NCI-H526 (cell line): ENCODE data around the gene LCE5A.
A peak's percentile ranks its signal among the peaks of the same experiment; 100 is the strongest.
"Not testable (repeated sequence)": the region's sequence is repeated elsewhere in the genome, so short reads cannot be mapped to it uniquely, and the experiment has no call there.

Experiments used
- DNase-seq, 2 experiments: peaks; one replicate each; lab custom pipeline; 2025; lab: John Stamatoyannopoulos, UW

The LCE5A gene

DNA sequence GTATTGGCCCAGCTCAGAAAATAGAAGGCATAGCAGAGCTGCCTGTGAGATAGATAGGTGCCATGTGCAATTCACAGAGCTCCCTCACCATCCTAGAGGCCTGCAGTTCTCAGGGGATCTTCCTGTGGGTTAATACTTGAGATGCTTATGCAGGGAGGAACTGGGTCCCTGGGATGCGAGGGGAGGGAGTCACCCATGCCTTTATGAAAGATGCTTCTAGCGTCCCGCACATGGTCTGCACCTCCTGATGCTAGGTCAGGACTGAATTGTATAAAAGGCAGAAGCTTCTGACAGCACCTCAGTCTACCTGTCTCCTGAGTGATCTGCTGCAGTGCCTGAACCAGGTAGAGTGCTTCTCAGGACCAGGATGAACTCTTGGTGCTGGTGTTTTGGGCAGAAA lies at the start of gene LCE5A:
Gene LCE5A (plus strand): TSS at position 301 of the 400 bp plus-strand sequence. CDS start 732 bp downstream, outside the sequence.
- no peak for DNase-seq

DNA sequence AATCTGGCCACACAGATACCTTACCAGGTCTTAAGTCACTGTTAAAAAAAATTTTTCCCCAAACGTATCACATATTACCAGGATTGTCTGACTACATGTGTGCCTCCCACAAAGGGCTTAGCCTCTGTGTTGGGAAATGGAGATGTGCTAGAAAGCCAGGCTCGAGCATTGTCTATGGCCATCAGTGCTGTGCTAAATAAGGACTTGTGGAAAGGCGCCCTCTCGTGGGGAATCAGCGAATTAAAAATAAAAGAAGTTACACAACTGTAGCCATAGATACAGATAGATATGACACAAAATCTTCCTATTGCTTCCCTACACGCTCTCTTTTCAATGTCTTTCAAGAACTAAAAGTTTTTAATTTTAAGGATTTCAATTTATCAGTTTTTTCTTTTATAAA lies 49.1 kb upstream of the LCE5A start:
- DNase-seq, result peak; percentile 48 to 84

- no peak for DNase-seq
These were observed 48.0 kb upstream of the LCE5A start for GRCh38 chr1:152462636-152463035.

DNA sequence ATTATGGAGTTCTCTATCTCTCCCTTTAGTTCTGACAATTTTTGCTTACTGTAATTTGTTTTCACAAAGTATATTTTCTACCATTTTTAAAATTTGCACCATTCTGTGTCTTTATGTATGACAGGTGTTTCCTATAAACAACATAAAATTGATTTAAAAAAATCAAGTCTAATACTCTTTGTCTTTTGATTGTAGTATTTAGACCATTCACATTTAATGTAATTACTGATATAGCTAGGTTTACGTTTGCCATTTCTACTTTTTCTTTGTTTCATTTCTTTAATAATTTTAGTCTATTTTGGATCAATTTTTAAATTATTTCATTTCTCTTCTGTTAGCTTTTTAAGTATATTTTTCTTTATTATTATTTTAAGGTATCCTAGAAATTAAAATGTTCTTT lies 44.4 kb upstream of the LCE5A start:
- DNase-seq, result no peak

- no peak for DNase-seq
These were observed 36.6 kb upstream of the LCE5A start for GRCh38 chr1:152473887-152474537.

GRCh38 chr1:152479792-152480595 lies 30.6 kb upstream of the LCE5A start:
- DNase-seq, result peak; percentile 17 to 78

DNA sequence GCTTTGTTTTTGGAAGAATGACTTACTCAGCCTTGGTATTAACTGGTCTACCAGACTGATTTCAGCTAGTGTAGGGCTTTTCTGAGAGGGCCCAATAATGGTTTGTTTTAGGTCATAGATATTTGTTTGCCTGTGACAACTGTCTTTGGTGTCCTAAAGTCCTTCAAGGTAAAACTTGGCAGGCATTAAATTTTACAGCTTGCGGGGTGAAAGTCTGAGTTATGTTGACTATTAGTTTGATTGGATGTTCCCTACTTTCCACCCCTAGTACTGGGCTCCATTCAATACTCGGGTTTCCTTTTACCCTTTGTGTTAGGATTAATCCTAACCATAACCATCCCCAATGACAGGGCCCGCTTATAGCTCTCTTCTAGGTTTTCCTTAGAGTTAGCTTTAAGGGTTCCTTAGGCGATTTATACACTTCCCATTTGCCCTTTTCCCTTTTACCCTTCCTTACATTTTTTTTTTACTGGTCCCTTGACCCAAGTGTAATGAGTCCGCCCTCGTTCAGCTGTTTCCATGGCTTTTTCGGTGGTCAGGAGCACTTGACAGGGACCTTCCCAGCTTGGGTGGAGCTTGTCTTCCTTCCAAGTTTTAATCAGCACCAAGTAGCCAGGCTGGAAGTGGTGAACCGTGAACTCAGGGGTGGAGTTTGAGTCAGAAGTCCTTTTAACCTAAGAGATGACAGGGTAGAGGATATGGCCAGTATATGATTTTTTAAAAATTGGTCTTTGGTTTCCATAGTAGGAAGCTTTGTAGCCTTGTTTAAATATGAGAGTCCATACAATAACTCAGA lies 28.5 kb upstream of the LCE5A start:
- DNase-seq, result no peak

- peak in 1 of 2 experiments; percentile 45 for DNase-seq
These were observed 24.1 kb upstream of the LCE5A start for GRCh38 chr1:152486400-152487006.

- DNase-seq, result no peak
These were observed 22.7 kb upstream of the LCE5A start for GRCh38 chr1:152487871-152488270.

- DNase-seq, result not testable (repeated sequence)
These were observed 19.1 kb upstream of the LCE5A start for GRCh38 chr1:152491537-152491936.

GRCh38 chr1:152495066-152495675 lies 15.4 kb upstream of the LCE5A start:
- peak in 1 of 2 experiments; percentile 52 for DNase-seq

- DNase-seq, result peak in 1 of 2 experiments; percentile 19
These were observed 13.3 kb upstream of the LCE5A start for GRCh38 chr1:152497273-152497672.

GRCh38 chr1:152501704-152502103 lies 8.9 kb upstream of the LCE5A start:
- DNase-seq, result no peak

GRCh38 chr1:152502496-152503180 lies 8.0 kb upstream of the LCE5A start:
- DNase-seq, result no peak

DNA sequence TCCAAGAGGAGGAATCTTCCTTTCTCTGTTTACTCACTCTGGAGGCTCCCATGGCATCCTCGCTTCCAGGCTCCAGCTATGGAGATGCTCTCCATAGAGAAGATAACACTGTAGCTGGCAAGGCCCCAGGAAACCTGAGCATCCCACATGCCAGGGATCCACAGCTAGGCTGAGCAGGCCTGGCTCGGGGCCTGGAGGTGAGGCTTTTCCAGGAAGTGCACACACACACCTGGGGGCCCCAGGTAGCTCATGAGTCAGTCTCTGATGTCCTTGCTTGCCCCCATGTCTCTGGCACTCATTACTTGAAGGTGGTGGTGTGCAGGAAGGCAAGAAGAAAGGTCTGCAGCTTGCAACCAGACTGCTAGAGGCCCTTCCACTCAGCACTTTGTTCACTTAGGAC lies 5.5 kb upstream of the LCE5A start:
- no peak for DNase-seq

- DNase-seq, result no peak
These were observed 3.6 kb upstream of the LCE5A start for GRCh38 chr1:152506899-152507498.

DNA sequence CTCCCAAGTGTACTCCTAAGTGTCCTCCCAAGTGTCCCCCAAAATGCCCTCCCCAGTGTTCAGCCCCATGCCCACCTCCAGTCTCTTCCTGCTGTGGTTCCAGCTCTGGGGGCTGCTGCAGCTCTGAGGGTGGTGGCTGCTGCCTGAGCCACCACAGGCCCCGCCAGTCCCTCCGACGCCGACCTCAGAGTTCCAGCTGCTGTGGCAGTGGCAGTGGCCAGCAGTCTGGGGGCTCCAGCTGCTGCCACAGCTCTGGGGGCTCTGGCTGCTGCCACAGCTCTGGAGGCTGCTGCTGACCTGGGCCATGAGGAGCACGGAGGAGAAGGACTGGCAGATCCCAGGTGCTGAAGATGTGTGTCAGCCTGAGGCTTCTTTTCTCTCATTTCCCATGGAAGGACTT lies 993 bp downstream of the LCE5A start:
- DNase-seq, result no peak

DNA sequence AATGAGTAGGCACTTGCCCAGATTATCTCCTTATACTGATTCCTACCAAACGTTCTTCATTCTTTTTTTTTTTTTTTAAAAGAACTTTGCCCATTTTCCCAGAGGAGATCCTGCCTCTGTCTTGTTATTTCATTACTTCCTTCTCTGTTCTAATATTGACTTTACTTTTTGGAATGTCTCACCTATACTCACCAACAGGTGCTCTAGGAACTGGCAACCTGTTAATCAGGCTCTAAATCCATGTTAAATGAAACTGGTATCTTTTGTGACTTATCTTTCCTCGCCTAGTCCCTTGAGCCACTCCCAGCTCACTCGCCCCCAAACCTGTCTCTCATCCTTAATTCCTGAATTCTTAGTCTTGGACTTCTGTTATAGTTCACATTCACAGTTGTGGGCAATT lies 2.5 kb downstream of the LCE5A start:
- no peak for DNase-seq

- DNase-seq, result no peak
These were observed 4.3 kb downstream of the LCE5A start for GRCh38 chr1:152514715-152515433.

DNA sequence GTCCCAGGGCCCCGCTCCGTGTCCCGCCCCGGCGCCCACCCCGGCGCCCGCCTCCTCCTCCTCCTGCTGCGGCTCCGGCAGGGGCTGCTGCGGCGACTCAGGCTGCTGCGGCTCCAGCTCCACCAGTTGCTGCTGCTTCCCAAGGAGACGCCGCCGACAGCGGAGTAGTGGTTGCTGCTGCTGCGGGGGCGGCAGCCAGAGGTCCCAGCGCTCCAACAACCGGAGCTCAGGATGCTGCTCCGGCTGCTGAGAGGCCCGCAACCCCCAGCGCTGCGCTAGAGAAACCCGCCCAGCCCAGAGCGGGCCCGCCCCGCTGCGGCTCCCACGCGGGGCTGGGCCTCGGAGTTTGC lies 4.8 kb downstream of the LCE5A start:
- DNase-seq, result no peak
